HG03521 (cell line): Measurements from ENCODE around the gene ALCAM.

Experiments used
- ATAC-seq: cut with Tn5 transposase; IDR thresholded peaks from one replicate; pipeline ENCODE4 v1.9.1; 2021; ENCODE audit warnings: mild to moderate bottlenecking, moderate library complexity; ENCODE audit not compliant: unreplicated experiment

Gene ALCAM

DNA sequence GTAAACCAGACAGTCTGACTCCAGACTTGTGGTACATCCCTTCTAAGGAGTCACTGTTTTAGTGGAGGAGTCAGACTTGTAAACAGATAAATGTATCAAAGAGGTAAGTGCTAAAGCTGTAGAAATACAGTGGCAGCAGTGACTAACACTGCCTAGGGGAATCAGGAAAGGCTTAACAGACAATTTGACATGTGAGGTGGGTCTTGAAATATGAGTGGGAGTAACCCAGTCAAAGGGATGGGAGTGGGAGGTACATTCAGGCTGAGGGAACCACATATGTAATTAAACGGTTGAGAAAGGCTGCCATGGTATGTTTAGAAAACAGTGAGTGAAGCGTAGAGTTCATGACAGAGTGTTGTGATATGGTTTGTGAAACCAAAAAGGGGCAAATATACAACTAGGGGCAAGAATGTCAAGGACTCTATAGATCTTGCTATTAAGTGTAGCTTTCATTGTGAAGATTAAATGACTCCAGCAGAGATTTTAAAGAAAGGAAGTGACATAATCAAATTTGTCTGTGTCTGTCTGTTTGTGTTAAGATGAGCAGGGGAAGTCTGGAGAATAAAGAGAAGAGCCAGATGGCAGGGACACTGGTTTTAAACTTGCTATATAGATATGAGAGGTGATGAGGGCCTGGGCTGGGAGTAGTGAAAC is 11.2 kb upstream of the ALCAM start:
- ATAC-seq = no peak

DNA sequence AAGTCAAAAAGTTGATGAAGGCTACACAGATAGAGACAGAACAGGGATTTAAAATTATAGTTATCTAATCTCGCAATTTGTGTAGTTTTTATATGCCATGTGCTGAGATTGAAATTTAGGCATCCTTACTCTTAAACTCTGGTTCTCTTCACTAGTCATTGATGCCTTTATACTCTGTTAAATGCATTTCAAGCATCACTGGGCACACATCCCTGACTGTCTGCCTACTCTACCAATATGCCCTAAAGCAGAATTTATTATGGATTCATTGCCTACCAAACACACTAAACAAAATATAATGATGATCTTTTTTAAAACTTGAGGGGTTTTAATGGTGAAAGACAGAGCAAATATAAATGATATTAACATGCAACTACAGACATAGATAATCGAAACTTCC is 10.3 kb upstream of the ALCAM start:
- no peak for ATAC-seq

DNA sequence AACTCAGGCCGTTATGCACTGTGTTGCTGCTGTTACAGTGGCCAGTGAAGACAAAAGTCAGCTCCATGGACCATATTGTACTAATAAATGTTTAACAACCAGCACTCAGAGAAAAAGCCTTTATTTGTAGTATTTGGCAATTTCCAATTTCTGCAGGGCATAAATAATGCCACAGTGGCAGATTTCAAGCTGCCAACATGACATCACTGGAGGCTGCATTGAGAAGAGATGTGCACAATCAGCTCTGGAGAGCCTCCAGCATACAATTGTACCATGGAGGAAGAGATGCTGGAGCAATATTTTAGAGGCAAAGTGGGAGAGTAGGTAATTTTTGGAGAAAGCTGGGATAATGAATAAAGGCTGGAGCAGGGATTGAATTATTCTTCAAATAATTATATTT is 9.7 kb upstream of the ALCAM start:
- no peak for ATAC-seq

DNA sequence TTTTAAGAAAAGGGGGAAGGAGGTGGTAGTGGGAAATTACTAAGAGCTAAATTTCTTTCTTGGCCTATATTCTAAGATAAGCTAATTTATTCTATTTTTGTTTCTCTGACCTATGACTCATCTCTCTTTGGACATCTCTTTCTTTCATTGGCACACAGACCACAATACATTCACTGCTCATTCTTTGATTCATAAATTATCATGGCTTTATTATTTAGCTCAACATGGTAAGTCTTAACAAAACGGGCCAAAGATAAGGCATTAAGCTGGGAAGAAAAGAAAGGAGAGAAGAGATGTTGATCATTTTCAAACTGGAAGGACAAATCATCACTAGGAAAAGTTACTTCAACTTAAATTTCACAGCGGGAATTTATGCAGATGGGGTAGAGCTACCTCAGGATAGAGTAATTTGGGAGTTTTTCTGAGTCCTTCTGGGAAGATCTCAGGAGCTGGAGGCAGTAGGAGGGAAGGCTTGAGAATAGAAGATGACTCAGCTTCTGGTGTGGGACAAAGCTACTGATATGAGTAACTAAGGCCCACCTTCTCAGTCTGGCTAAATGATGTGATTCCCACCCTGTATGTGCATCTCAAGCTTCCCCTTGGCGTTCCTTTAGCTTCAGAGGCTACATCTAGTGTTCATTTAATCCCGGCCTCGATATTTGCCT is 7.5 kb upstream of the ALCAM start:
- ATAC-seq = no peak

DNA sequence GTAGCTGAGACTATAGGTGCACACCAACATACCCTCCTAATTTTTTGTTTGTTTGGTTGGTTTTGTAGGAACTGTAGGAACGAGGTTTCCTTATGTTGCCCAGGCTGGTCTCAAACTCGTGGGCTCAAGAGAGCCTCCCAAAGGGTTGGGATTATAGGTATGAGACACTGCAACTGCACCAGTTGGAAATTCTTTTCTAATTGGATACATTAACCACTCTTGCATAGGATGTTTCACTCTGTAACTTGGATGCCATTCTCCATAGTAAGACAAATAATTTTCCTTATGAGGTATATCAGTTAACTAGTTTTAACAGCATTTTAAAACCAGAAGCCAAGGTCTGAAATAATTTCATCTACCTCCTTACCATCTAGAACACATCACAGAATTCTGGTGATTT is 6.7 kb upstream of the ALCAM start:
- no peak for ATAC-seq

DNA sequence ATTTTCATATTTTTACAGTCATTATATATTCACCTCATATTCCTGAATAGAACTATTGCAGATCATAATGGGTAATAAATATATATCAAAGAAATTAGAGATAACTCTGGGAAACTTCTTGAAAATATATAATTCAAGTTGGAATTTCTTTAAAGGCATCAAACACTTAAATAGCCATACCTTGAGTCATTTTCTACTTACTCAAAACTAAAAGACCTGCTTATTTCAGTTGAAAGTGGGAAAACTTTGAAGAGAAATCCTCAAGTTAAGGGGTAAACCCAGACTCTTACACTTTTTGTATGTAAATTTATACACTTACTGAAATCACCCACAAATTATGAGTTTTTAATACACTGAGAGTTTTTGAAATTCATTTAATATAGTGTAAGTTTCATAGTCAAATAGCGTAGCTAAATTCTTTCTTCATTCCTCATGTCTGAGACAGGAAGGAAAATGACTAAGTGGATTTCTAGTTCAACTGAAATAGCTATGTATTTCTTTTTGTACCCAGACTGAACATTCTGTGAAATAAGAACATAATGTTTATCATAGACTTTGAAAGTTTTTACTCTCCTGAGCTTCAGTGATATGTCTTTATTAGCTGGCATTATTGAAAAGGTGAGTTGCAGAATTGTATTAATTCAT is 4.6 kb upstream of the ALCAM start:
- no peak for ATAC-seq

DNA sequence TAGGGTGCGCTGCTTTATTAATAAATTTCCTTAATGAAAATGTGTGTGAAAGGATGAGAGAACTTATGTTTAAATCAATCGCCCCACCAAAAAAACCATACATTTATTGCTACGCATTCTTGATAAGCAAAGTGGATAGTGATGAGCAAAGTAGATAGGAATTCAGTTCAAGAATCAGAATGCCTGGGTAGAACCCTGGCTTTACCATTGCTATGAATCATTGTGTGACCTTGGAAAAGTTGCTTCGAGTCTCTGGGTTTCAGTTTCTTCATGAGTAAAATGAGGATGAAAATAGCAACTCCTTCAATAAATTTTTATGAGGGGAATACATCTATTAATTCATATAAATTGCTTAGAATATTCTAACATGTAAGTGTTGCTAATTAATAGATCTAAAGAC is 2.6 kb upstream of the ALCAM start:
- ATAC-seq = no peak

DNA sequence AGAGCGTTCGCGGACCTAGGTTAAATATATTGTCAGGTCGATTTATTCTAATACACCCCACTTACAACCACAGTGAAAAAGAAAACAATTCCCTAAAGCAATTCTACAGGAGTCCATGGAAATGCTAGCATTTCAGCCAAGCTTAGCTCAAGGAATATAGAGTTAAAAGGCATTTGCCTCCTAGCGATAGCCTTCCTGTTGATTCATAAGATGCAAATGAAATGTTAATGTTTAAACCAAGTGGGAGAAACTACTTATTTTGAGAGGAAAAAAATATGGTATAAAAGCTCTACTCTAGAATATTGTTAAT is 1.7 kb upstream of the ALCAM start:
- no peak for ATAC-seq

DNA sequence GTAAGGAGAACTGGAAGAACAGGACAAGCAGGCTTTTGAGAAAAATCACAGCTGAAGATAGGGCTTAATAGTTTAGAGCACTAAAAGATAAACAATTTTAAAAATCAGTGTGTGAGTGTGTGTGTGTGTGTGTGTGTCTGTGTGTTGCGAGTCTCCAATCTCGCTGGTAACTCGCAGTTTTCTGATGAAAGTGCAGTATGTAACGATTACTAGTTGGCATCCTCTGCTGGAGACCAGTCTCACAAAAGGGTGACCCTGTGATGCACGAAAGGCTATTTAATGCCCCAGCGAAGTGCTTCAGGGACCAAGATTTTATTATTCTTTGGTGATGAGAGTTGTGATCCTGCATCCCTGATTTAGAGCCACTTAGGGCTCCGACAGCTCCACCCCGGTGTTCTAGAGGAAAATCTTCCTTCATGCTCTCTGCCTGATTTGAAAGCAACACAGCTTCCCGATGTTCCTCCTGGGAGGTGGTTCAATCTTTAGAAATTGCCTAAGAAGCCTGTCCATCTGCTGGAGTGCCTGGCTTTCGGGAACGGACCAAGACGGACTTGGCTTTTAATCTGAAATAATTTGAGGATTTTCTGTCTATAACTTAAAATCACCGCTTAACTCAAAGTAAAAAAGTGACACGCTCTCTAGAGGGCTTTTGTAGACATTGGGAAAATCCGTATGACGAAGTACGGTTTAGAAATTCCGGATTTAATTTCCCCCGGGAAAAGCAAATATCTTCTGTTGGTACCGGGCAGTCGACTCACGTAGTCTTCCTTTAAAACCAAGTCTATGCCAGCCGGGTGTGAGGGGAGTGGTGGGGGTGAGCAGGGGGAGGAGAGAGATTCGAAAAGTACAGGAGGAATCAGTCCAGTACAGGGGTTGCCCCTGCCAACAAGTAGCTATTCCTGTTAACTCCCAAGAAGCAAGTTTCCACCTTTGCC is 1.1 kb upstream of the ALCAM start:
- no peak for ATAC-seq

DNA sequence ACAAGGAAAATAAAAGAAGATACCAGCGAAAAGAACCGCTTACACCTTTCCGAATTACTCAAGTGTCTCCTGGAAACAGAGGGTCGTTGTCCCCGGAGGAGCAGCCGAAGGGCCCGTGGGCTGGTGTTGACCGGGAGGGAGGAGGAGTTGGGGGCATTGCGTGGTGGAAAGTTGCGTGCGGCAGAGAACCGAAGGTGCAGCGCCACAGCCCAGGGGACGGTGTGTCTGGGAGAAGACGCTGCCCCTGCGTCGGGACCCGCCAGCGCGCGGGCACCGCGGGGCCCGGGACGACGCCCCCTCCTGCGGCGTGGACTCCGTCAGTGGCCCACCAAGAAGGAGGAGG is 325 bp downstream of the ALCAM start:
- no peak for ATAC-seq

DNA sequence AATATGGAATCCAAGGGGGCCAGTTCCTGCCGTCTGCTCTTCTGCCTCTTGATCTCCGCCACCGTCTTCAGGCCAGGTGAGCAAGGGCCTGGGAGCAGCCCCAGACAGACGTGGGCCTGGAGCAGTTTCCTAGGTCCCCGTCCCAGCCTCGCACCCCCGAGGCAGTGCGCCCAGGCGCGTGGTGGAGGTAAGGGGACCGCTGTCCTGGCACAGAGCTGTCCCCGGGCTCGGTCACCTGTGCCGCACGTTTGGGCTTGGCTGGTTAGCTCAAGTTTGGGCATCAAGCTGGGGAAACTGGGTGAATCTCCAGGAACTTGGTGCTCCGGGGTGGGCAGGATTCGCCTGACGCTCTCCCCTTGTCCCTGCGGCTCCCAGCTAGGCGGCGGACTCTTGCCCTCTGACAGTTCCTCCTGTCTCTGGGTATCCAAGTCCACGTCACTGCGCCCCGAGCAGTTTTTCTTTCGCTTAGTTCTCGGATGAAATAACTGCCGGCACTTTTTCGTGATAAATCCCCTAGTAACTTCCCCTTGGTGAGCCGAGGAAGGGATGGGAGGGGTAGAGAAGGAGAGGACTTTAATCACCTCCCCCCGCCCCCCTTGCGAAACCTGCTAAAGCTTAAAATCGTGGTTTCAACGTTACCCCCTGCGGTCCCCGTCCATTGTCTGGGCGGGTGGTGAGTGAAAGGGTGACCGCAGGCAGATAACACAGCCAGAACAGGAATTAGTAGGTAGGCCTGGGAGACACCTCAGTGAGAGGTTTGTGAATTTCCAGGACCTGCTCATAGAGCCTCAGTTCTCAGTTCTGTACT is 901 bp downstream of the ALCAM start:
- peak; percentile 13 for ATAC-seq

DNA sequence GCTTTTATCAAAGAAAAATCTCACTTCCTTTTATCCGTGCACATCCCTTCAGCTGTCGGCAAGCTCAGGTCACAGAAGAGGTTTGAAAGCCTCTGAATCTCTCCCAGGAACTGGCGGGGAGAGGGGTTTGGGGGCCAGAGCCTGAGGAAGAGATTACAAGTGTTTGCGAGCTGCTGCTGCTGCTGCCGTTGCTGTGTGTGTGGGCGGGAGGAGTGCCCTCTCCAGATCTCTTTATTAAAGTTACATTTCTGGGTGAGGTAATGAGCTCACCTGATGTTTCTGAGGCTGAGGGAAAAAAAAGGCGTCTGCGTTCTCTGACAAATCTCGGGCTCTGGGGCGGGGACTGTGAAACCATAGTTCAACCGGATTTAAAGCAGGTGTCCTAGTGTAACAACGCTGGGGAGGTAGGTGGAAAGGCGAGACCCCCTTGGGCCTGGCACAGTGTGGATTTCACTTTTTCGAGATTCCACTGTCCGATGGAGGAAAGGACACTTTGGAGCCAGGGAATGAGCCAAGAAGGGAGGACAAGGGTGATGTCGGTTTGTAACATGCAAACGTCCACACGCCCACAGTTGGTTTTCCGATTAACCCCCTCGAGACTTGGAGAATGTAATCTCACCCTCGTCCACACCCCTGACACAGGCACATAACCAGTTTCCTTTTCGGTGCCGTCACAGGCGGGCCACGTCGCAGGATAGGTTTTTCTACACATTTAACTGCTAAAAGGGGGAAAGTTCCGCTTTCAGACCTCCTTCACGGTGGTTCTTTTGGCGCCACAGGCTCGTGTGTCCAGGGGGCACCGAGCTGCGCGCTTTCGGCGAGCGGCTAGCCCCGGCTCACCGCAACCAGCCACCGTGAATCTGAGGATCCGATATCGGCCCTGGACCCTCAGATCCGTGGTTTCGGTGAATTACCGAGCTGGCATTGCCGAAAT is 2.1 kb downstream of the ALCAM start:
- ATAC-seq = peak; percentile 30

DNA sequence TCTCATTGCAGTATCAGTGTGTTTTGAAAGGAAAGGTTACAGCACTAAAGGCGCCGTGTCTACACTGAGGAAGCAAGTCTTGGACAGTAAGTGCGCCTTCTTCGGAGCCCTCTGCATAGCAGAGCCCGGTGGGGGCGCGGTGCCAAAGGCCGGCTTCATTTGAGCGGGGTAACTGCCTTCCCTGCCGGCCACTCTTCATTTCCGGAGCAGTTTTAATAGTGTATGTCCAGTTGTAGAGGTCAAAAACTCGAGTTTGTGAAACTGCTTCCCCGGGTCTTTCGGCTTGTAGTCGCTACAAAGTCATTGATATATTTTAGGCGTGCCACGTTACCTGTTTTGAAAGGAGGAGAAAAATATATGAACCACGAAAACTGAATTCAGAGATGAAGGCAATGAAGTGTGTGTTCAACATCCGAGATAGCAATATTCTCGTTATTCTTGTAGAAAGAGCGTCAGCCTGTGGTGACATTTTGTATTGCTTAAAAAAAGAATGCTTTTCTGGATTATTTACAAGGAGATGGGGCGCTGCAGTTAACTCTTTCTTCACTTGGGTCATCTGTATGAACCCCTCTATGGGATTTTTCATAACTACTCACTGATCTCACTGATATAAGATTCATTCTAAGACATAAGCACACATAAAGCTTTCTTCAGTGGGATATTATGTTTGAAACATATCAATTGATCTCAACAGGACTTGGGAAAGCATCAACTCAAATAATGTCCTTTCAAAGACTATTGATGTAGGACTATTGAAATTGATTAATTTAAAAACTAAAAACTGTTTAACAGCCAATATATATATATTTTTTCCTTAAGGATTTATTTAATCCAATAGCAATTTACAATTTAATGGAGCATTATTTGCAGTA is 3.0 kb downstream of the ALCAM start:
- peak; percentile 18 for ATAC-seq

DNA sequence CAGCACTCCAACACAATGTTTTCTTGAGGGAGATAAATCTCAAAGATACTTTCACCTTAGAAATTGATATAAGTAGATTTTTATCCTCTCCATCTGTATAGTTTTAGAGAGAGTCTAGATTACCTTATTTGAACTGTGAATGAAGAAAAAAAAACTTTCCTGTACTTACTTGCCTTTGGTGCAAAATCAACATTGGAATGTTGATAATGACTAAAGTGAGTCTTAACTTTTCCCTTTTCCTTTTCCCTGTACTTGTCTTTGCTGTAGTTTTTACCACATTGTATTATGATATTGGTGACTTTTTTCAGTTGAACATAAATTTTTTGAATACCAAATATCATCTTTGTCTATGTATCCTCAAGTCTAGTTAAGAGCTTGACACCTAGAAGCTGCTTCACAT is 6.7 kb downstream of the ALCAM start:
- no peak for ATAC-seq

DNA sequence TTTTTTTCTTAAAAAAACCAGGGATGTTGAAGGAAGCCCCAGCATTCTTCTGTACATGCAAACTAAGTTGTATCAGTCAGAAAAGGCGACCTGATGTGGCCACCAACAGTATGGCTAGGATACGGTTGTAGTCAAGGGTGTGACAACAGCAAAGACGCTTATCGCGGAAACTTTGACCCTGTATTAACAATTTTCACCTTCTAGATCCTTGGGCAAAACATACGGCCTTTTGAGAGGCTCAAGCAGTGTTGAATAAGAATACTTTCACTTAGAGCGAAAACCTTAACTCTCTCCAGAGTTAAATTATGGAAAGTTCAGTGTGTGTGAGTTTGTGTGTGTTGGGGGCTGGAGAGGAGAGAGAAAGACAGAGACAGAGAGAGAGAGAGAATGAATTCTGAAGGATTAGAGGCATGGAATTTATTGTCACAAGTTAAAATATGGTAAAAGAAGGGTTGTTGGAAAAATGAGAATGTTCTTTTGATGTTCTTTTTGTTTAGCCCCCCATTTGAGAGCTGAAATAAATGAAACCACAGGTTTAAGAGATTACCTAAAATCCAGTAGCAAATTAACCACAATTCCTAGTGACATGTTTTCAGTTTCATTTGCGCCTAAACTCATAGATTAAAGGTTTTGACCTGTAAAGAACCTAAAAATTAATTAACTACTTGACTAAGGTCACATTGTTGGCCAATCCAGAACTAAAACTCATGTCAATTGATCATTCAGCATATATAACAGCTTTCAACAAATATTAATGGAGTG is 9.2 kb downstream of the ALCAM start:
- no peak for ATAC-seq

DNA sequence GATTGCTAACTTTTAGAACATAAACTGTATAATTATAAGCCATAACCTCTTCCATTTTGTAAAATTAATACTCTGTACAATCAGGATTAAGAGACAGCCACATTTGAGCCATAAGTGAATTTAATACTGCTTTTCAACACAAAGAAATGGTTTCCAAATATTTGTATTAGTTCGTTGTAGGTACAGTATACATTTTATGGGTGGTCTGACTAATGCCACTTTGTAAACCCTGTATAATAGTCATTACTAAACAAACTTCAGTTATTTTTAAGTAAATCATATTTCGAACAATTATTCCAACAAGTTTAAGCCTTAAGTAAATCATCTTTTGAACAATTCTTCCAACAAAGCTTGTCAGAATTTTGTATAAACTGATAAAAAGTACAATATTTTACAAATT is 11.0 kb downstream of the ALCAM start:
- no peak for ATAC-seq

DNA sequence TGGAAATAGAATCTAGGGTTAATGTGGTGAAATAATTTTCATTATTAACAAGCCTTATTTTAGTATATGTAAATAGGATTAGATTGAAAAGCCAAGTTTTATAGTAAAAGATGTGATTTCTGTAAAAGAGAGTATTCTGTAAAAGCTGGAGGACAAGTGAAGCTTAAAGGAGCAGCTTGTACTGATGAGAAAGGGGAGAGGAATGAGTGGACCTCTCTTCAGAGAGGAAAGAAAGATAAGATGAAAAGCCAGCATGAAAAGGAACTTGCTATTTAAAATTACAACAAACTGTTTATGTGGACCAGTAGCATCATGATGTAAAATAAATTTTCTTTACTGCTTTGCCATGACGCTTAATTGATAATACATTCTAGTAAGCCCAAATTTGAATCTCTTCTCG is 18.5 kb downstream of the ALCAM start:
- no peak for ATAC-seq
